LoVo (cell line): ENCODE data around the gene IL27RA.

ENCODE experiments used
- DNase-seq: peaks from one replicate; pipeline ENCODE4 v3.0.0-alpha.2; 2016; ENCODE audit warnings: low spot score

The IL27RA gene

GRCh38 chr19:14089412-14089661, 57.8 kb downstream of the IL27RA start:
- DNase-seq, result peak; percentile 16

GRCh38 chr19:14089662-14090508, 58.3 kb downstream of the IL27RA start:
- DNase-seq, result peak; percentile 51

- peak; percentile 81 for DNase-seq
Measured at GRCh38 chr19:14090509-14091080, 59.0 kb downstream of the IL27RA start, which contains the start of gene SAMD1. Gene SAMD1 (minus strand): TSS chr19:14090751.

GRCh38 chr19:14091081-14091812, 59.7 kb downstream of the IL27RA start:
- peak; percentile 74 for DNase-seq

GRCh38 chr19:14091813-14092462, 60.4 kb downstream of the IL27RA start:
- no peak for DNase-seq

GRCh38 chr19:14093117-14093823, 61.7 kb downstream of the IL27RA start:
- no peak for DNase-seq

GRCh38 chr19:14094854-14095253, 63.3 kb downstream of the IL27RA start:
- no peak for DNase-seq

GRCh38 chr19:14096272-14096992, 64.9 kb downstream of the IL27RA start:
- DNase-seq, result no peak

GRCh38 chr19:14097532-14098151, 66.1 kb downstream of the IL27RA start:
- no peak for DNase-seq

GRCh38 chr19:14101003-14101545, 69.5 kb downstream of the IL27RA start:
- DNase-seq, result no peak

- DNase-seq, result no peak
Measured at GRCh38 chr19:14102102-14102696, 70.6 kb downstream of the IL27RA start.

- DNase-seq, result no peak
Measured at GRCh38 chr19:14102756-14103155, 71.2 kb downstream of the IL27RA start.
